ENCODE measurements around the gene PLCD1. TPM values are rescaled to one million over a fixed set of nuclear protein-coding genes. Genes with fewer than 3 reads are reported as not detected.

The PLCD1 gene
- total RNA-seq, 2 experiments from 2014 or later: 36.2 to 38.0 TPM

DNA sequence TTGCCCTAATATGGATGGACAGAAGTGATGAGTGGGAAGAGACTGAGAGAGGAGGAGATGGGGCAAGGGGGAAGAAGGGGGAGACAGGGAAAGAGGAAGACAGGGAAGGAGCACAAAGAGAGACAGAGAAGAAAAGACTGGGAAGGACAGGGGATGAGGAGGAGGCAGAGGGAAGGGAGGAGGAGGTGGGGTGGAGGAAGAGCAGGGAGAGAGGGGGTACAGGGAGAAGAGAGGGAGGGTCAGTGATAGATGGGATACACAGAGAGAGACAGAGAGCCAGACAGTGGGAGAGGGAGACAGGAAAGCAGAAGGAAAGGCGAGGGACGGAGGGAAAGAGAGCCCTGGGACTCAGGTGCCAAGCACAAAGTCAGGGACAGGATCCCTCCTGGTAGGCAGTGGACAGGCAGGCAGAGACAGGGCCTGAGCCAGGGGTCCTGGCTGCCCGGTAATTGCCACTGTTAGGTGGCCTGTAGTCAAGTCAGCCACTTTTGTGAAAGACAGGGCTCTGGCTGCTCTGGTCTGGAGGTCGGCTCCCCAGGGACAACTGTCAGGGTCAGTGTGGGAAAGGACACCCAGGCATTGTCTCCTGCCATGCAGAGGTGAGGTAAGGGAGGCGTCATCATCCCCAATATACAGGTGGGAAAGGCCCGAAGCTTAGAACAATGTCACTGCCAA lies 29.1 kb downstream of the PLCD1 start:
- no peak for DNase-seq
- Mint-ChIP-seq H3K36me3 (ENCODE audit: low read depth) (peaks cover 43% of the 10 kb centered on the region), H3K4me3 (no peak overlapping the region), H3K4me1 (peaks cover 55% of the 10 kb centered on the region), H3K27me3 (no peaks in the 10 kb centered on the region), H3K9me3 (no peaks in the 10 kb centered on the region), H3K27ac (peak overlapping the region; percentile 78)
- ChIA-PET POLR2A (interaction anchor here (1.1 to 1.7 kb wide), 3 partner anchors 22 to 165 kb away, joined by 3 to 6 read pairs (median 5); partner anchors contain the start of genes DLEC1 and OXSR1), CTCF (interaction anchor here (1.2 kb wide), 1 partner anchor 39 kb away, joined by 3 read pairs; the partner anchor contains the start of gene DLEC1)

- no peaks in the 10 kb centered on the region for H3K9me3 Mint-ChIP-seq
- peaks cover 58% of the 10 kb centered on the region for H3K4me1 Mint-ChIP-seq
- no peaks in the 10 kb centered on the region for H3K27me3 Mint-ChIP-seq
- POLR2A ChIA-PET: no interaction called here
- peaks cover 43% of the 10 kb centered on the region for H3K36me3 Mint-ChIP-seq (ENCODE audit: low read depth)
- CTCF ChIA-PET: no interaction called here
- no peak overlapping the region for H3K4me3 Mint-ChIP-seq
- no peak for DNase-seq
- peak overlapping the region; percentile 78 for H3K27ac Mint-ChIP-seq
Observed at GRCh38 chr3:37999836-38000235, 29.6 kb downstream of the PLCD1 start.

GRCh38 chr3:37997791-37998370 lies 31.6 kb downstream of the PLCD1 start:
- ChIA-PET POLR2A (interaction anchor here (1.4 to 1.7 kb wide), 2 partner anchors 33 to 499 kb away, joined by 3 to 6 read pairs; partner anchors contain the start of gene EXOG), CTCF (interaction anchor here (0.8 to 2.4 kb wide), 12 partner anchors 11 to 499 kb away, joined by 3 to 13 read pairs (median 6); partner anchors contain the start of genes ACAA1, EXOG, OXSR1 and XYLB)

DNA sequence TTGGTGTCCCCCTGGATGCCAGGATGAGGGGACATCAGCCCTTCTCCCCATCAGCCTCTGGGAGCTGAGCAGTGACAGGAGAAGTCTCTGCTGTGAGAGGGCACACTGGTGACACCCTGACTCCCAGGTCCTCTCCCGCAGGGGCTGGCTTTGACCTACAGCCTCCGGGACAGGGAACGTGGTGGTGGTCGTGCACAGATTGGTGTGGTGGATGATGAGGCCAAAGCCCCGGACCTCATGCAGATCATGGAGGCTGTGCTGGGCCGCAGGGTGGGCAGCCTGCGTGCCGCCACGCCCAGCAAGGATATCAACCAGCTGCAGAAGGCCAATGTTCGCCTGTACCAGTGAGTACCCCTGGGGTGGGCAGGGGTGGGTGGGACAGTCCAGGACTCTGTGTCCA lies 32.1 kb downstream of the PLCD1 start:
- ChIA-PET POLR2A (interaction anchor here (1.0 to 1.7 kb wide), 3 partner anchors 34 to 499 kb away, joined by 3 to 6 read pairs (median 5); partner anchors contain the start of genes ACAA1 and EXOG), CTCF (interaction anchor here (0.6 to 2.4 kb wide), 26 partner anchors 8 to 499 kb away, joined by 3 to 13 read pairs (median 4); partner anchors contain the start of genes ACAA1, EXOG, OXSR1 and XYLB)
- Mint-ChIP-seq H3K27ac (peak overlapping the region; percentile 73), H3K9me3 (no peaks in the 10 kb centered on the region), H3K27me3 (no peaks in the 10 kb centered on the region), H3K4me1 (peaks cover 66% of the 10 kb centered on the region), H3K36me3 (ENCODE audit: low read depth) (peaks cover 35% of the 10 kb centered on the region), H3K4me3 (no peak overlapping the region)
- DNase-seq: no peak

More at GRCh38 chr3:37997791-37998370, 31.6 kb downstream of the PLCD1 start:
- peaks cover 38% of the 10 kb centered on the region for H3K36me3 Mint-ChIP-seq (ENCODE audit: low read depth)
- H3K27ac Mint-ChIP-seq: peak overlapping the region; percentile 92
- no peak for DNase-seq
- no peaks in the 10 kb centered on the region for H3K9me3 Mint-ChIP-seq
- H3K4me3 Mint-ChIP-seq: peak overlapping the region; percentile 59
- H3K4me1 Mint-ChIP-seq: peaks cover 64% of the 10 kb centered on the region
- no peaks in the 10 kb centered on the region for H3K27me3 Mint-ChIP-seq

- Mint-ChIP-seq H3K4me3 (no peak overlapping the region), H3K9me3 (no peaks in the 10 kb centered on the region), H3K4me1 (peaks cover 66% of the 10 kb centered on the region), H3K27me3 (no peaks in the 10 kb centered on the region), H3K36me3 (ENCODE audit: low read depth) (peaks cover 31% of the 10 kb centered on the region), H3K27ac (peak overlapping the region; percentile 73)
- DNase-seq: peak; percentile 87
- CTCF ChIA-PET: interaction anchor here (0.6 to 2.4 kb wide), 29 partner anchors 8 to 500 kb away, joined by 3 to 13 read pairs (median 4); partner anchors contain the start of genes ACAA1, EXOG, OXSR1 and XYLB
- POLR2A ChIA-PET: interaction anchor here (1.0 to 1.9 kb wide), 4 partner anchors 34 to 500 kb away, joined by 3 to 7 read pairs (median 6); partner anchors contain the start of genes ACAA1, DLEC1 and EXOG
Observed at GRCh38 chr3:37996785-37997301, 32.6 kb downstream of the PLCD1 start.

GRCh38 chr3:37995652-37996641 lies 33.5 kb downstream of the PLCD1 start:
- DNase-seq: peak; percentile 41
- no peaks in the 10 kb centered on the region for H3K9me3 Mint-ChIP-seq
- peaks cover 28% of the 10 kb centered on the region for H3K36me3 Mint-ChIP-seq (ENCODE audit: low read depth)
- ChIA-PET CTCF (interaction anchor here (0.6 to 2.4 kb wide), 21 partner anchors 9 to 350 kb away, joined by 3 to 13 read pairs (median 4); partner anchors contain the start of genes ACAA1, OXSR1 and XYLB), POLR2A (interaction anchor here (1.0 to 1.9 kb wide), 4 partner anchors 35 to 501 kb away, joined by 3 to 7 read pairs (median 6); partner anchors contain the start of genes ACAA1, DLEC1 and EXOG)
- no peaks in the 10 kb centered on the region for H3K27me3 Mint-ChIP-seq
- peak overlapping the region; percentile 89 for H3K4me3 Mint-ChIP-seq
- H3K27ac Mint-ChIP-seq: peak overlapping the region; percentile 82
- peaks cover 66% of the 10 kb centered on the region for H3K4me1 Mint-ChIP-seq

DNA sequence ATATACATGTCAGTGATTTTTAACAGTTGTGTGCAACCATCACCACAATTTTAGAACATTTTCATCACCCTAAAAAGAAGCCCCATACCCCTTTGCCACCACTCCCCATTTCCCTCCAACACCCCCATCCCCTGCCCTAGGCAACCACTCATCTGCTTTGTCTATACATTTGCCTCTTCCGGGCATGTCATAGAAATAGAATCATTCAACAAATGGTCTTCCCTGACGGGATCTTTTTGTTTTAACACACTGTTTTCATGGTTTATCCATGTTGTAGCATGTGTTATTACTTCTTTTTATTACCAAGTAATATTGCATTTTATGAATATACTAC lies 34.8 kb downstream of the PLCD1 start:
- H3K4me3 Mint-ChIP-seq: peak overlapping the region; percentile 89
- H3K36me3 Mint-ChIP-seq (ENCODE audit: low read depth): peaks cover 22% of the 10 kb centered on the region
- ChIA-PET CTCF (interaction anchor here (0.9 kb wide), 1 partner anchor 21 kb away, joined by 3 read pairs; no protein-coding TSS in a partner anchor), POLR2A (interaction anchor here (0.7 to 1.0 kb wide), 3 partner anchors 21 to 169 kb away, joined by 3 to 5 read pairs (median 4); partner anchors contain the start of gene DLEC1)
- peak overlapping the region; percentile 82 for H3K27ac Mint-ChIP-seq
- no peaks in the 10 kb centered on the region for H3K9me3 Mint-ChIP-seq
- peaks cover 64% of the 10 kb centered on the region for H3K4me1 Mint-ChIP-seq
- no peaks in the 10 kb centered on the region for H3K27me3 Mint-ChIP-seq
- DNase-seq: no peak

- peak; percentile 69 for DNase-seq
- peak overlapping the region; percentile 89 for H3K4me3 Mint-ChIP-seq
- no peaks in the 10 kb centered on the region for H3K27me3 Mint-ChIP-seq
- ChIA-PET CTCF (interaction anchor here (0.9 kb wide), 1 partner anchor 21 kb away, joined by 3 read pairs; no protein-coding TSS in a partner anchor), POLR2A (interaction anchor here (0.7 to 1.0 kb wide), 3 partner anchors 20 to 169 kb away, joined by 3 to 5 read pairs (median 4); partner anchors contain the start of gene DLEC1)
- peak overlapping the region; percentile 82 for H3K27ac Mint-ChIP-seq
- H3K36me3 Mint-ChIP-seq (ENCODE audit: low read depth): peaks cover 17% of the 10 kb centered on the region
- peaks cover 58% of the 10 kb centered on the region for H3K4me1 Mint-ChIP-seq
- H3K9me3 Mint-ChIP-seq: no peaks in the 10 kb centered on the region
Observed at GRCh38 chr3:37993820-37994638, 35.4 kb downstream of the PLCD1 start.

DNA sequence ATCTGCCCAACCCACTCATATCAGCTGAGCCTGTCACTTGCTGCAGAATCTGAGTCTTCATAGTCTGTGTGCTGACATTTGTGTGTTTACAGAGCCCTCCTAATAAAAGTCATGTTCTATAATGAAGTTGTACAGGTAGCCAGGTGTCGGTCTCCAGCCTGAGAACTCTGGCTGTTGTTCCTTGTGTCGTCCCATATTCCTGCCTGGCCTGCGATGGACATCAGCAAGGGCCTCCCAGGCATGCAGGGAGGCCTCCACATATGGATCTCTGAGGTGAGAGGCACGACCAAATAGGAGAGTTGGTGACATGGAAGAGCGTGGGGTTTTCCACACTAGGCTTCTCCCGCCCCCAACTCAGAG lies 36.0 kb downstream of the PLCD1 start:
- H3K27me3 Mint-ChIP-seq: no peaks in the 10 kb centered on the region
- no peak for DNase-seq
- peaks cover 54% of the 10 kb centered on the region for H3K4me1 Mint-ChIP-seq
- peak overlapping the region; percentile 89 for H3K4me3 Mint-ChIP-seq
- CTCF ChIA-PET: interaction anchor here (1.0 kb wide), 1 partner anchor 18 kb away, joined by 3 read pairs; no protein-coding TSS in a partner anchor
- peak overlapping the region; percentile 82 for H3K27ac Mint-ChIP-seq
- H3K9me3 Mint-ChIP-seq: no peaks in the 10 kb centered on the region
- H3K36me3 Mint-ChIP-seq (ENCODE audit: low read depth): peaks cover 17% of the 10 kb centered on the region
- POLR2A ChIA-PET: no interaction called here

GRCh38 chr3:37993067-37993455 lies 36.4 kb downstream of the PLCD1 start:
- no peak for DNase-seq
- Mint-ChIP-seq H3K36me3 (ENCODE audit: low read depth) (peaks cover 17% of the 10 kb centered on the region), H3K27ac (peak overlapping the region; percentile 82), H3K27me3 (no peaks in the 10 kb centered on the region), H3K4me1 (peaks cover 50% of the 10 kb centered on the region), H3K9me3 (no peaks in the 10 kb centered on the region), H3K4me3 (peak overlapping the region; percentile 89)
- CTCF ChIA-PET: interaction anchor here (1.0 kb wide), 1 partner anchor 18 kb away, joined by 3 read pairs; no protein-coding TSS in a partner anchor
- POLR2A ChIA-PET: interaction anchor here (1.2 kb wide), 1 partner anchor 47 kb away, joined by 6 read pairs; no protein-coding TSS in a partner anchor
